GM19397 (cell line): Measurements from ENCODE around the gene NRXN3.

Experiments
- ATAC-seq: cut with Tn5 transposase; IDR thresholded peaks from one replicate; pipeline ENCODE4 v1.9.1; 2021; ENCODE audit warnings: mild to moderate bottlenecking, moderate library complexity; ENCODE audit not compliant: unreplicated experiment

The NRXN3 gene

DNA sequence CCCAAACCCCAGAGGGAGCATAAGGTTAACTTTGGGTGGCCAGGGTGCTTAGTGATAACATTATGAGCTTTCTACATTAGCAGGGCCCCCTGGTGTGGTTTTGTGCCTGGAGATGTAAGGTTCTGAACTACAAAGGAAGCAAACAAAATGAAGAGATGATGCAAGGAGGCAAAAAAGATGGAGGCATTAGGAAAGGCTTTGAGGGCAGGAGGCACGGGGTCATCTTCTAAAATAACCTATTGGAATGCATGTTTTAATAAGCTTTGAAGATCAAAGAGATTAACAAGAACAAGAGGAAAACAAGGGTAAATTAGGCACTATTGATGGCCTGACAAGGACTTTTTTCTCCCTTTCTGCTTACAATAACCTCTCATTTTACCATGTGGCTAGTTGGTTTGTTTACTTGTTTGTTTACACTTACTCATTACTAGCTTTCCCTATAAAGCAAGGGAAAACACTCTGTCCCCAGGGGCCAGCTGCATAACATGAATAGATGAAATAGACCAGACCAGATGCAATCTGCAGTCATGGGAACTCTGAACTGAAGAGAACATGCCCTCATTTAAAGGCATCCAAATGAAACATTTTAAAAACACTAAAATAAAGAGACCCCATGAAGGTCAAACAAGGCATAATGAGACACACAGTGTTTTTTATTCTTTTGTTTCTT, 1650.8 kb downstream of the NRXN3 start:
- no peak for ATAC-seq

DNA sequence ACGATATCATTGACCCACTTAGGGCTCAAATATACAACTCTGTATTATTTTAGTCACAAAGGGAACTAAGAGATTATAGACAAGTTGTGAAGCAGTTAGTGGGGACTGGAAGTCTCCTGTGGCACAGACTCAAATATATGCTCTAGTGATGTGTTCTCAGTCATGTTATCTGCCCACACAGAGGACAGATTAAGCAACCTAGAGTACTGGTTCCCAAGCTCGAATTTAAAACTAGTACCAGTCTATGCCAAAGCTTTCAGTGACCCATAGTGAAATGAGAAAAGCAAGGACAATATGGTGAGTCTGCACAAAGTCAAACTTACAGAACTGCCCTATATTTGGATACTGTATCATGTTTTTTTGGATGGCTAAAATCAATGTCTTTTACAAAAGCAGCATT, 1651.9 kb downstream of the NRXN3 start:
- ATAC-seq = no peak

DNA sequence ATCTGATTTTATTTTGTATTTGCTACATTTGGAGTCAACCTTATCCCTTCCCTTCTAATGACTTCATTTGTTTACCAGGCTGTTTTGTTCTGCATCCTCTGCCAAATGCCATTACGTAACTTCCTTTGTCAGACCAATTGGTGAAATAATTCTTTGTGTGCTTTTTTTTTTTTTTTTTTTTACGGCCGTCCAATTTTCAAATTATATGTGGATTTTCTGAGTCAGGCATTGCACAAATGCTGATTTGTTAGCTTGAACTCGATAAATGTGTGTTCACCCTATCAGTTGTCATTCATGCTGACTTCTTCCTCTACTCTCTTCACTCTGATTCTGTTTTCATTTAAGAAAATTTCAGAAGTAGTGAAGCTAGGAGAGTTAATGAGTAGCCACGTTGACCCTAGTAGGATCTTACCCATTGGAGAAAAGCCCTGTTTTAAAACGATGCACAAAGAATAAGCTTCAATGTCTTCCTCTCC, 1654.9 kb downstream of the NRXN3 start:
- ATAC-seq = no peak

DNA sequence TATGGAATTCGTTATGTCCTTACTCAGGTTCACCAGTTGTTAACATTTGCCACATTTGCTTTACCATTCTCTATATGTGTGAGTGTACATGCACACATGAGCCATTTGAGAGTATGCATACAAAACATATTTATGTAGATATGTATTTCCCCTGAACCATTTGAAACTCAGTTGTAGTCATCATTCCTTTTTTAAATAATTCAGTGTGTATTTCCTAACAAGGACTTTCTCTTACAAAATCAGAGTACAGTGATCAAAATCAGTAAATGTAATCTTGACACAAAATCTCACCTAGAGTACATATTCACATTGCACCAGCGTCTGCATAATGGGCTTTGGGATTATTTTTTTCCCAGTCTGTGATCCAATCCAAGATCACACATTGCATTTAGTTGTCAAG, 1656.2 kb downstream of the NRXN3 start:
- ATAC-seq = no peak

DNA sequence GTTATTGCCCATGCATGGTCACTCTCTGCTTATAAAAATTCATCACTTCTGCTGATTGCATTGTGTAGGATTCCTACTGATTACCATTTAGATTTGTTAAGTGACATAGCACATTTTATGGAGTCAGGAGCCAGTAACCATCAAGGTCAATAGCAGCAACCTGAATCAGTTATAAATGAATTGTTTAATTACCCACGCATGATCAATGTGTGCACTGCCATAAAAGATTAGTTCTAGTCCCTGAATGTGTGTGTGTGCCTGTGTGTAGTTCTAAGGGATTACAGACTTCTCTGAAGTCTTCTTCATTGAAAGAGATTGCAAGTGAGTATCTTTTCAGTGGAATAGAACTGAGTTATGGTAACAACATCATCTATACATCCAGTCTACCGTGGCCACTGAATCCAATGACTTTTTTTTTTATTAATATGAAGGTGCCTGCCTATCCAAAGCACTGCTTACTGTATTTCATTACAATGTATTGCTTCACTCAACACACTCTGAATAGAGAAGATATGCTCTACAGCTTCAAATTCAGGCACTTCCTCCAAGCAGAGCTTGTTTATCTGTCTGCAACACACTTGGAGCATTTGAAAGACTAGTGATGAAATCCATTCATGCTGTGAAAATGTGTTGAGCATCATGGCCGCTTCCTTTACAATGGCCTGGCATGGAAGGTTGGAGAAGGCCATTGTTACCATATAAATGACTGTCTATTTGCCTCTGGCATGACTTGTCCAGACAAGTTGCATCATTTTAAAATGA, 1659.4 kb downstream of the NRXN3 start:
- ATAC-seq = no peak

DNA sequence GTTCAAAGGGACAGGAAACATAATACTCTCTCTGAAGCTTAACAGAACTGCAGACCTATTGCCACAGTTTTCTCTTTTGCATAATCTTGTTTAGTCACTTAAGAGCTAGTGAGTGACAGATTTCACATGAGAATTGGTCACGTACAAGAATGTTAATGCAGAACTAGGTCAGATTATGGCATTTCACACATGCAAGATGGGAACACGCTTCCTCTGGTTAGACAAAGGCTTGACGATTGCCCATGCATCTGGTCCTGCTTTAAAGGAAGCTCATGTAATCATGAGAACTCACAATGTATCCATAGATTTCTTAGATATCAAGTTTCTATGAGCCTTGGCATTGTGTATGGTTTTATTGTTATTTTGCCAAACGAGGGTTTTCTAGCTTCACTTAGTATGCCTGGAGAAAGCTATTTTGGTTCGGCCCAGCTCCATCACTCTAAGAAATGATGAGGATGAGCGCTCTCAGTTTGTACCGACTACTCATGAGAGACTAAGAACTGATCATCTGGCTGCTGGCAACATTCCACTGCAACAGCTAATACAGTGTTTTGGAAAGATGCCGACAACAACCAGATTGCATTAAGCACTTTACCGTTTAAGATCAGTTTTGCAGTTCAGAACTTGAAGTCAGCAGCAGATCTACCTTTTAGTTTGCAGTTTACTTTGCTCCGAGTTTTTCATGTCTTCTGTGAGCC, 1661.2 kb downstream of the NRXN3 start:
- no peak for ATAC-seq

DNA sequence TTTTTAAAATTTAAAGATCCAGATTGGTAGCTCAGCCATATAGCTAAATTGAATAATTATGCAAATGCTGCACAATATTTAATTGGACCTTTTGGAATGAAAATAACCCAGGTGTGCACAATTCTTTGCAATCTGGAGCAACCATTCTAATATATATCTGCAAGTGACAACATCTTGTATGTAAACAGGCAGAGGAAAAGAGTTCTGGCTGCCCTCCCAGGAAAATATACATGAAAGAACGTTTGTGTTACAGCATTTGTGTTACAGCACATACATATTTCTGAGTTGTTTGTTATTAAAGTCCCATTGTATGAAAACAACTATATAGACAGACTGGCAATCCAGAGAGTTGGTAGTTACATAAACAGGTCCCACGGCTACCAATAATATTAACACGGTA, 1663.6 kb downstream of the NRXN3 start:
- no peak for ATAC-seq

DNA sequence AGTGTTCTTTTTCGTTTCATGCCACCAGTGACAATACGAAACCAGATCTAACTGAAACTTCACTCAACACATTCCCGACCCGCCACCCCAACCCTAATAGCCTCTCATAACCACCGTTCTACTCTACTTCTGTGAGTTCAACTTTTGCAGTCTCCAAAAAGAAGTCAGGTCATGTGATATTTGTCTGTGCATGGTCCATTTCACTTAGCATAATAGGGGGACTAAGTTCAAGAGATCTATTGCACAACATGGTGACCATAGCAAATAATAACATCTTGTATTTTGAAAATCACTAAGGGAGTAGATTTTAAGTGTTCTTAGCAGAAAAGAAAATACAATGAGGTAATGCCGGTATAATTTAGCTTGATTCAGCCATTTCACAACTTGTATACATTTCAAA, 1664.7 kb downstream of the NRXN3 start:
- no peak for ATAC-seq

DNA sequence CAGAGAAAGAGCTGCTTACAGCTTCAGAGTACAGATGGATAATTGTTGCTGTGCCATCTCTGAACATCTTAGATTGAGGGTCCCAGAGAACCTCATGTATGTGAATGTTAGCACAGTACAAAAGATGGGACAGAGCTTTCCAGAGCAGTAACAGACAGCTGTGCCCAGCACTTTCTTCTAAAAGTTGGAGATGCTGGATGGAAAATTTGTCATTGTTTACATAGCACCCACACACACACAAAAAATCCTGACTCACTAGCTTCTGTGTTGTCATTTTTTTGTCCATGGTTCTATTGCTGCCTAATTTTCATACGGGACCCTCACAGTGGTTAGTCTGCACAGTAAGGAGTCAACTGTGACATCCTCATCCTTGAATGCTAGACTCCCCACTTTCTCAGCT, 1666.4 kb downstream of the NRXN3 start:
- ATAC-seq = no peak

DNA sequence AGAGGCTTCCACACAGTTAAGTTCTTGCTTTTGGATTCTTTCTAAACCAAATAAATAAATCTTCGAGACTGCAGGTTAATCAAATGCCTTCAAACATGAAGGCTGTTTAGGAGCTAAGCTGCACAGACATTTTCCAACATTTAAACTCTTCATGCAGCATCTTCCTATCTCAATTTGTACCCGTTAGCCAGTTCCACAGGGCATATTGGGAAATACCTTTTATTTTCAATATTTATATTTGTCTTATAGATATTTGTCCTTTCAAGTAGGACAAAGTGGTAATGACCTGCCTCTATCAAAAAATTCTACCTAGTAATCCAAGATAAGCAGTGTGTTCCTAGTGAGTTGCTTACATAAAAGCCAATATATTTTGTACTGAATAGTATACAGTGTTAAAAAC, 1667.5 kb downstream of the NRXN3 start:
- ATAC-seq = no peak

DNA sequence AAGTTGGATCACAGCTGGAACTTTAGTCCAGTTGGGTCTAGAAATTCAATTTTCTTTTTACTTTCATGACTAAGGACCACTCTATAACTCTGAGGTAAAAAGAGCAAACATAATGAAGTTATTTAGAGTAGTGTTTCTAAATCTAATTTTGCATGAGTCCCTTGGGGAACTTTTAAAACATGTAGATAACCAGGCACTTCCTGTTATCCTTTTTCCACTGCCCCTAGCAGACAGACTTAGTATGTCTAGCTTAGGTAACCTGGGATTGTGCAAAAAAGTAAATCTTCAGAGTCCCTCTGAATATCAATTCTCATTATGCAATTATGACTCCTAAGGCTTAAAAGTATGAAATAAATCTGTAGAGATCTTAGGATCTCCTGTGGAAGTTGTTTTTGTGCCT, 1669.9 kb downstream of the NRXN3 start:
- no peak for ATAC-seq

DNA sequence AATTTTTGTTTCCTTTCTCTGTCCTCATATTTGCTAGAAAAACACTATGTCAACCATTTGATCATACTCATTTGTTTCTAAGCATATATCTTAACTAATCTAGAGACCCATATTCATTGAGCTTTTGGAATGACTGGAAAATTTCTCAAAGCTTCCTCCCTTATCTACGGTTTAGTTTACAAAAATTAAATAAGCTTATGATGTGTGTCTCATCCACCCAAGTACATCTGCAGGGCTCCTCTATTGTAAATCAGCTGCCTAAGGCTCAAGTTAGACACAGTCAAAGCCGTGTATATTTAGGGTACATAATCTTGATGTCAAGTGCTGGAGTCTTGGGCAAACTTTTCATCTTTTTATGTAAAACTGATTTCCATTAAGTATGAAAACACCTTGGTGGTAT, 1670.7 kb downstream of the NRXN3 start:
- ATAC-seq = no peak

DNA sequence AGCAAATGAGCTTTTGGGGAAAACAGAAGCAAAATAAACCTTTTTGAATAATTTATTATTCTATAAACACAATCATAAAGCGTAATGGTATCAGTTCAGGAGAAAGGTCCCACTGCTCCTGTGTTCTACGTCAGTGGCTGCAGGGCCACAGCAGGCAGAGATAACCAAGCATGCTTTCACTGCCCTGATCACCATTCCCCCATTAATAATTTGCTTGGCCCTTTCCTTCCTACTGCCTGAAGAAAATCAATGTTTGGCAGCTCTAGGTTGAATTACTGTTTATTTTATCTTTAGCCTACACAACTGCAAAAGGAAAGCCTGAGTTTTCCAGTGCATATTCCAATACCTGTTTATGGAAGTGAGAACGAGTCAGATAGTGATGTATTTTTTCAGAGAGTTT, 1671.3 kb downstream of the NRXN3 start:
- no peak for ATAC-seq

DNA sequence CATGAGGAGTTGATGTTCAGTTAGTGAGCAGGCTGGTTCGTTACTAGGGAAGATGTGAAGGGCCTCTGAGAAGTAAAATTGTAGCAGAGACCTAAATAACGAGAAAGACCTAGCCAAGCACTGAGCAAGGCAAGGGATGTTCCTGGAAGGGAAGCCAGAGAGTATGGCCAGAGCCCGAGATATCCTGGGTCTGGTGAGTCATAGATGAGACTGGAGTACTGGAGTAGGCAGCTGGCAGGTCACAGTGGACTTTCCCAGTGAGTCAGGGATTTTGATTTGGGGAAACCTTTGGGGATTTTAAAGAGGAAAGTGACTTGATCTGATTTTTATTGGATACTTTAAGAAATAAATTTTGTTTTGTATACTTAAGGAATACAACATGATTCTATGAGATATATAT, 1672.1 kb downstream of the NRXN3 start:
- ATAC-seq = no peak

DNA sequence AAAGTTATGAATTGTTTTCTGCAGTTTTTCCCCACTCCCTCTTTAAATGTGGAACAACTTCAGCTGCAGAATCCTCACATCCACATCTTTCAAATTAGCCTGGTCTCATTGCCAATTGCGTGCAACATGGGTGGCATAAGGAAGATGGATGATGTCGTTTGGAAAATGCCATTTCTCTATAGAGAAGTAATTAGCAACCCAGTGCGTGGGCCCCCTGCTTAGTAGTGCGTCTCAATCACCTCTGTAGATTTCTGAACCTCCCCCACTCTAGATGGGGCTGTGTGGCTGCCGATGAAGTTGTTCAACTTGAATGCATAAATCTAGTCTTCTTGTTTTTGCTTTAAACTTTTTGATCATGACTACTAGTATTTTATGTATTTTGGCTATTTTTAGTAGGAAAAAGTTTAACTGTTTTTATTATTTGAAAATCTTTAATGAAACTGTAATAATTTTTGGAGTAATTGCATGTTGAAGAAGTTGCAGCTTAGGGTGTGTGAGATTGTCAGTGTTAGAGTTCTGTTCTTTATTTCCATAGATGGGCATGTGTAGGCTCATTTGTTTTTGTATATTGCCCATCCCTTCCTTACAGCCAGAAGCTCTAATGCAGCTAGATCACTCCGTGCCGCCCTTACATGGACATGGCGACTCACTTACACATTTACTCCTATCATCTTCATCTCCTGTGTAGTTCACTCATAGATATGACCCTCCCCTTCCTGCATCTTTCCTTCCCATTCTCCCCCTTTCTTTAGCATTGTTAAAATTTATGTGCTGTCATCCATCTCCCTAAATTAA, 1683.0 kb downstream of the NRXN3 start:
- ATAC-seq = no peak

DNA sequence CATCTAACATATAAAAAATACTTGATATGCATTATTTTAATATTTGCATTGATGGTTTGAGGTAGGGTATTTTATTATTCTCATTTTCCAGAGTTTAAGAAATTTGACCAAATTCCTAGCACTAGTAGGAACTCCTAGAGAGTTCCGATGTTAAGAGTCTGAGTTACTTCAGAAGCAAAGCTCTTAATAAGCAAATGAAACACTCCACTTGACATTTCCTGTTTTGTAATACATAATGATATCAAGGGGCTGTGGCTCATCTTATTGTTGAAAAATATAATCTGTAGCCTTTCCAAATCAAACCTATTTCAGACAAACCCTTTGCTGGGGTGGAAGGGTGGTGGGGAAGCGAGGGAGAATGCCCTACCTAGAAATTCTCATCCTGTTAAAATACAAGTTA, 1685.6 kb downstream of the NRXN3 start:
- no peak for ATAC-seq

DNA sequence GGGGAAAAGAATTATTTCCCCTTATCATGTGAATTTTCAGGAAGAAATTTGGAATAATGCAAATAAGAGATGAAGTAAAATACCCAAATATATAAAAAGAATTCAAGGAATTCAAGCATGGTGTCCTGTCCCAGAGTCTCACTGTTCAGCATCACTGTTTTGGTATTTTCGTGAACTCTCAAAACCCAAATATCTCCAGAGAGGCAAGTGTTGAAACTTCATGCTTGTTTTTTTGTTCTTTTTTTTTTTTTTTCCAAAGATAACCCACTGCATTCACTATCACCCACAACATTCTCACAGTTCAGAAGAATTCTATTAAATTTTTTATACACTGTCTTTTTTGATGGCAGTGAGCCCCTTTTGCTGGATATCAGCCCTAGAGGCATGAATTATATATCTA, 1686.2 kb downstream of the NRXN3 start:
- ATAC-seq = no peak

DNA sequence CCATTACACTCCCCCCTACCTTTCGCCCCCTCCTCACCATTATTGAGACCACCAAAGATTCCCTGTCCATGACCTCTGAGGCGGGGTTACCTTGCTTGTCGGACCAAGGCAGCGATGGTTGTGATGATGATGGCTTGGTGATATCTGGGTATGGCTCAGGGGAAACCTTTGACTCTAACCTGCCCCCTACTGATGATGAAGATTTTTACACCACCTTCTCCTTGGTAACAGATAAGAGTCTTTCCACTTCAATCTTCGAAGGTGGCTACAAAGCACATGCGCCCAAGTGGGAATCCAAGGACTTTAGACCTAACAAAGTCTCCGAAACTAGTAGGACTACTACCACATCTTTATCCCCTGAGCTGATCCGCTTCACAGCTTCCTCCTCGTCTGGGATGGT, 1690.9 kb downstream of the NRXN3 start:
- no peak for ATAC-seq

DNA sequence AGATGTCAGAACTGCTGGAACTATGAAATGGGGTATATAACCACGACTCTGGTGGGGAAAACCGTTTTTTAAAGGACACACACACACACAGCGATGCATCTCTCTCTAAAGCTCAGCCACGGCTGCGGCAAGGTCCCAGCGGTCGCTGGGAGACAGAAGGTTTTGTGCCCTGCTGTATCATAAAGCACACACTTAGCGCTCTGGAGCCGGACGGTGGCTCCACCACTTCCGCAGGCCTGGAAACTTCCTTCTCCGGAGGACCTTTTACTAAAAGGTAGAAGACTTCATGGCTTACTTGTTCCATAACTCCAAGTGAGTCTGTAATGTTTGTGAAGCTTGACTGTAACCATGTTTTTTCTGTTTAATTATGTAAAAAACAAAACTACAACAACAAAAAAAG, 1691.9 kb downstream of the NRXN3 start:
- no peak for ATAC-seq

DNA sequence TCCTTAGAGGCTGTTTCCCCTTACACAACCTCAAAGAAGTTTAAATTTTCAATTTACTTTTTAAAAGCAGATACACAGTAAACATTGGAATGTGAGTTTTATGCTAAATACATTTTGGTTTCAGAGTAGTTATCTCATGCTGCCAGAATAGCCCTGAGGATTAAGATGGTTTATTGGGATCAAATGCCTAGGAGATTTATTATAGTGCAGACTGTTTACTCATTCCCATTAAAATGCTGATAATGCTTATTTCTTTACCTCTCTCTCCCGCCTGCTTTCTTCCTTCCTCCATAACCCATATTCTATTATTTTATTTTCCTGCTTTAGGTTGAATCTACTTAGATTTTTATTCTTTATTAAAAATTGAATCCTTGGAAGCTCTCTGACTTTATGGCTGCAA, 1701.0 kb downstream of the NRXN3 start:
- no peak for ATAC-seq

DNA sequence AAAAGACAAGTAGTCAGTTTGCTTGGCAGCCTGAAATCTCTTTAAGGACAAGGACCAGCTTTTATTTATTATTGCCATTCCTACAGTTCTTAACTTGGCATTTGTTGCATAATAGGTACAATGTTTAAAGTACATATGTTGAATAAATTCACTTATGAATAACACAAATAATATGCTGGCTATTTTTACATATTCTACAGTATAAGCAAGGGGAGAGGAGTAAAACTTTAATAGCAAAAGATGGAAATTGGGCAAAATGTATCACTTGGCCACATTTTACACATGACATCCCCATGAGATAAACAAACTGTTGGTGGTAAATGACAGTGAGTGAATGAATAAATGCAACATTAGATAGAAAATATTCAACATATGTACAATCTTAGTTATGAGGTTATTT, 1708.1 kb downstream of the NRXN3 start:
- no peak for ATAC-seq
